Calu3 (cell line): ENCODE results near the gene C12orf42. TPM values are rescaled to one million over a fixed set of nuclear protein-coding genes. Genes with fewer than 3 reads are reported as not detected.

Experiments
- BruUV-seq: library from RNA; stranded (reverse); fragments of 400-500 nt; replicated peaks from 2 replicates; lab custom pipeline; 2021; lab: Mats Ljungman, UMichigan
- CTCF ChIA-PET: fragments of 300-600 bp; sonication (Branson Sonifier 250); formaldehyde crosslinking; loops from one replicate; lab custom pipeline; 2022; ENCODE audit warnings: antibody characterized with exemption; lab: Charles Lee
- DNase-seq: peaks from one replicate; pipeline ENCODE4 v3.0.0; 2022
- H3K27ac Mint-ChIP-seq: one replicate; pipeline ENCODE4 v1.8.0; 2022; ENCODE audit warnings: mixed read lengths; ENCODE audit not compliant: unreplicated experiment
- H3K27me3 Mint-ChIP-seq: one replicate; pipeline ENCODE4 v1.8.0; 2022; ENCODE audit warnings: mixed read lengths; ENCODE audit not compliant: unreplicated experiment
- H3K36me3 Mint-ChIP-seq: one replicate; pipeline ENCODE4 v1.8.0; 2022; ENCODE audit warnings: mild to moderate bottlenecking, moderate library complexity, mixed read lengths; ENCODE audit not compliant: insufficient read depth, unreplicated experiment
- H3K4me1 Mint-ChIP-seq: one replicate; pipeline ENCODE4 v1.8.0; 2022; ENCODE audit warnings: mild to moderate bottlenecking, low read depth, mixed read lengths; ENCODE audit not compliant: unreplicated experiment
- H3K4me3 Mint-ChIP-seq: one replicate; pipeline ENCODE4 v1.8.0; 2022; ENCODE audit warnings: mild to moderate bottlenecking, low read depth, moderate library complexity, mixed read lengths; ENCODE audit not compliant: unreplicated experiment
- H3K9me3 Mint-ChIP-seq: one replicate; pipeline ENCODE4 v1.8.0; 2022; ENCODE audit warnings: low read depth, mixed read lengths; ENCODE audit not compliant: unreplicated experiment
- intact Hi-C: fragments of 100-400 bp; cut with micrococcal nuclease; formaldehyde crosslinking; loops from one replicate; pipeline ENCODE4 v1.10.0; 2022; ENCODE audit not compliant: unreplicated experiment
- total RNA-seq: library from RNA; stranded (reverse); gene quantifications from 2 replicates; pipeline ENCODE4 v1.2.3, GENCODE V29; 2022
- TF ChIP-seq, protein P1 (sequence below): fragments of 200-600 bp; IDR thresholded peaks from one replicate; pipeline ENCODE4 v1.8.0; 2022; ENCODE audit warnings: antibody characterized with exemption; ENCODE audit not compliant: unreplicated experiment

Gene C12orf42
- total RNA-seq, 1 experiment from 2014 or later = not detected

DNA sequence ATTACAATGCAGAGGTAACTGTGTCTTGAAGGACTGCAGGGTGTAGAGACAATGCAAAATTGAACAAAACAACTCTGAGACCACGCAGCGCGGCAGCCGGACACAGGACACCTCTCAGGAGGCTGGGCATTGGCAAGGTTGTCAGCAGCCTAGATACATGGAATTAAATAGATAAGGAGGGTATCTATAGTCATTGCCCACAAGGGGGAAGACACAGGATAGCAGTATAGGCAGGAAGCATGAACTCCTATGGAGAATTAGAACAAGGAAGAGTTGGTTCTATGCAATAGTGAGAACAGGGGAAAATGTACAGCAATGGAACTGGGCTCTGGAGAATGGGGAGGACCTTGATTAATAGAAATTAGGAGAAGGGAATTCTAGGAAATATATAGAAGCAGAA, 164.1 kb downstream of the C12orf42 start:
- Mint-ChIP-seq H3K27me3 (no peaks in the 10 kb centered on the region), H3K36me3 (no peaks in the 10 kb centered on the region), H3K4me1 (no peaks in the 10 kb centered on the region), H3K27ac (no peak overlapping the region), H3K9me3 (peaks cover under 1% of the 10 kb centered on the region), H3K4me3 (no peak overlapping the region)
- intact Hi-C loops = no loop called here
- CTCF ChIA-PET = no interaction called here
- no TSS peak for BruUV-seq
- DNase-seq = no peak
- TF ChIP-seq, protein P1, sequence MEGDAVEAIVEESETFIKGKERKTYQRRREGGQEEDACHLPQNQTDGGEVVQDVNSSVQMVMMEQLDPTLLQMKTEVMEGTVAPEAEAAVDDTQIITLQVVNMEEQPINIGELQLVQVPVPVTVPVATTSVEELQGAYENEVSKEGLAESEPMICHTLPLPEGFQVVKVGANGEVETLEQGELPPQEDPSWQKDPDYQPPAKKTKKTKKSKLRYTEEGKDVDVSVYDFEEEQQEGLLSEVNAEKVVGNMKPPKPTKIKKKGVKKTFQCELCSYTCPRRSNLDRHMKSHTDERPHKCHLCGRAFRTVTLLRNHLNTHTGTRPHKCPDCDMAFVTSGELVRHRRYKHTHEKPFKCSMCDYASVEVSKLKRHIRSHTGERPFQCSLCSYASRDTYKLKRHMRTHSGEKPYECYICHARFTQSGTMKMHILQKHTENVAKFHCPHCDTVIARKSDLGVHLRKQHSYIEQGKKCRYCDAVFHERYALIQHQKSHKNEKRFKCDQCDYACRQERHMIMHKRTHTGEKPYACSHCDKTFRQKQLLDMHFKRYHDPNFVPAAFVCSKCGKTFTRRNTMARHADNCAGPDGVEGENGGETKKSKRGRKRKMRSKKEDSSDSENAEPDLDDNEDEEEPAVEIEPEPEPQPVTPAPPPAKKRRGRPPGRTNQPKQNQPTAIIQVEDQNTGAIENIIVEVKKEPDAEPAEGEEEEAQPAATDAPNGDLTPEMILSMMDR = no peak

DNA sequence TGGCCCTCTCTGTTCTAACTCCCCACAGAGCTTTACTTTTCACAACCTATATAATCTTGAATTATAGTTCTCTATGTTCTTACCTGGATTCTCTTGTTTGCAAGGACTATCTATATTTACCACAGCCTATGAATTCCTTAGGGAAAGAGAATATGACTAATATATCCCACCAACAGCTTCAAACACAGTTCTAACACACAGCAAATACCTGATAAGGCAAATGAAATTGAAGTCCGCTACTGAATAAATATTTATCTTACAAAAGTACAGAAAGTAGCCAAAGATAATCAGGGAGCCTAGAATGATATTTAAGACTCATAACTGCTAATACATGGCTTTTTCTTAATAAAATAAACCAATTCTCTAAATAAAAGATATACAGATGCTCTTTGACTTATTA, 165.1 kb downstream of the C12orf42 start:
- H3K4me3 Mint-ChIP-seq = no peak overlapping the region

DNA sequence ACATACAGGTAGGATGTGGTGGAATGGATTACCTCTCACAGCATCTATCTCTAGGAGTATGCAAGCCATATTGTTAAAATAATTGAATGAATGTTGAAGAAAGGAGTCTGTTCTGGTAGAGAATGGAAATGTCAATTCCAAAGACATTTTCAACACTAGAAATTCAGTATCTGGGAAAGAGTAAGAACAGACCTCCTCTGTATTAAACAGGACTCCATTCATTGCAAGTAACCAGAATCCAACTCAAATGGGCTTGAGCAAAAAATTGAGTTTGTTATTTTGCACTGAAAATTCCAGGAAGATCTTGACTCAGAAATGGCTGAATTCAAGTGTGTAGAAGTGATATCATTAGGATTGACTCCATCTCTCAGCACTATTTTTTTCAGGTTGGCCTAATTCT, 168.1 kb downstream of the C12orf42 start:
- Mint-ChIP-seq H3K27ac (no peak overlapping the region), H3K36me3 (no peaks in the 10 kb centered on the region), H3K9me3 (peaks cover 6% of the 10 kb centered on the region), H3K27me3 (no peaks in the 10 kb centered on the region), H3K4me3 (no peak overlapping the region), H3K4me1 (no peaks in the 10 kb centered on the region)
- CTCF ChIA-PET = no interaction called here
- TF ChIP-seq, protein P1 = no peak
- intact Hi-C loops = loop anchor here (2.0 kb wide), 1 partner anchor 221 kb away; no protein-coding TSS in a partner anchor
- no peak for DNase-seq
- BruUV-seq = no TSS peak

More for the DNA sequence above, 165.1 kb downstream of the C12orf42 start:
- intact Hi-C loops = no loop called here
- Mint-ChIP-seq H3K27me3 (no peaks in the 10 kb centered on the region), H3K36me3 (no peaks in the 10 kb centered on the region), H3K27ac (no peak overlapping the region), H3K4me1 (no peaks in the 10 kb centered on the region), H3K9me3 (peaks cover 4% of the 10 kb centered on the region)
- BruUV-seq = no TSS peak
- TF ChIP-seq, protein P1 = no peak
- no peak for DNase-seq
- CTCF ChIA-PET = no interaction called here

GRCh38 chr12:103326190-103326589, 169.6 kb downstream of the C12orf42 start:
- no peaks in the 10 kb centered on the region for H3K4me1 Mint-ChIP-seq

More at GRCh38 chr12:103326190-103326589, 169.6 kb downstream of the C12orf42 start:
- CTCF ChIA-PET = no interaction called here
- Mint-ChIP-seq H3K36me3 (no peaks in the 10 kb centered on the region), H3K9me3 (peaks cover 8% of the 10 kb centered on the region), H3K4me3 (no peak overlapping the region), H3K27me3 (no peaks in the 10 kb centered on the region), H3K27ac (no peak overlapping the region)
- DNase-seq = no peak
- intact Hi-C loops = loop anchor here (2.0 kb wide), 1 partner anchor 223 kb away; no protein-coding TSS in a partner anchor
- TF ChIP-seq, protein P1 = no peak
- no TSS peak for BruUV-seq
